Breast epithelium (tissue), 3 donors: ENCODE results near the gene CBFA2T2.

Experiments used
- POLR2A ChIP-seq: fragments of 450-650 bp; IDR thresholded peaks from one replicate; pipeline ENCODE4 v1.6.1; 2016; ENCODE audit warnings: antibody characterized with exemption, mild to moderate bottlenecking, moderate library complexity
- TF ChIP-seq, protein P1 (sequence below), 3 donors: fragments of 450-650 bp; IDR thresholded peaks; one replicate each; pipeline ENCODE4 v1.5.1; 2016 to 2017; ENCODE audit warnings: antibody characterized with exemption in 3 of 3, mild to moderate bottlenecking in 3 of 3, moderate library complexity in 3 of 3

DNA sequence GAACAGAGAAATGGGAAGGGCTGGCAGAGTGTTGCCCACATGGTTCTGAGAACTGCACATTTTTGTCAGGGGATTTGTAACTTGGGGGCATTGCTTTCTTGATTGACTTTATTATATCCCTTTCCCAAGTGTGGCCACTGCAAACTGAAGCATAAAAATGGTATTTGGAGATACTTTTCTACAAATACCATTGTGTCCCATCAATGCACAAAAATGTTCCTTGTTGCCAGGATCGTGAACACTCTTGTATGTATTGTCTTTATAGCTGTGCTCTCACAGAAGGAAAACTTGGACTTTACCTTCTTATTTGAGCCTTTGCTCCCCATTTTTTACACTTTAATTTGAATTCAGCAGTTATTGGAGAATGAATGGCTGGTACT, 115.1 kb downstream of the CBFA2T2 start:
- TF ChIP-seq POLR2A = no peak
- TF ChIP-seq, protein P1, sequence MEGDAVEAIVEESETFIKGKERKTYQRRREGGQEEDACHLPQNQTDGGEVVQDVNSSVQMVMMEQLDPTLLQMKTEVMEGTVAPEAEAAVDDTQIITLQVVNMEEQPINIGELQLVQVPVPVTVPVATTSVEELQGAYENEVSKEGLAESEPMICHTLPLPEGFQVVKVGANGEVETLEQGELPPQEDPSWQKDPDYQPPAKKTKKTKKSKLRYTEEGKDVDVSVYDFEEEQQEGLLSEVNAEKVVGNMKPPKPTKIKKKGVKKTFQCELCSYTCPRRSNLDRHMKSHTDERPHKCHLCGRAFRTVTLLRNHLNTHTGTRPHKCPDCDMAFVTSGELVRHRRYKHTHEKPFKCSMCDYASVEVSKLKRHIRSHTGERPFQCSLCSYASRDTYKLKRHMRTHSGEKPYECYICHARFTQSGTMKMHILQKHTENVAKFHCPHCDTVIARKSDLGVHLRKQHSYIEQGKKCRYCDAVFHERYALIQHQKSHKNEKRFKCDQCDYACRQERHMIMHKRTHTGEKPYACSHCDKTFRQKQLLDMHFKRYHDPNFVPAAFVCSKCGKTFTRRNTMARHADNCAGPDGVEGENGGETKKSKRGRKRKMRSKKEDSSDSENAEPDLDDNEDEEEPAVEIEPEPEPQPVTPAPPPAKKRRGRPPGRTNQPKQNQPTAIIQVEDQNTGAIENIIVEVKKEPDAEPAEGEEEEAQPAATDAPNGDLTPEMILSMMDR (IDR thresholded peaks at IDR 0.05) = no peak
